ENCODE results near the gene EPM2A. TPM values are rescaled to one million over a fixed set of nuclear protein-coding genes. Genes with fewer than 3 reads are reported as not detected.

Gene EPM2A
- total and polyA plus RNA-seq, 2 donors (not counting 3 experiments of a cell fraction or from before 2014, with no cell fraction given) = 3.1 to 4.8 TPM

DNA sequence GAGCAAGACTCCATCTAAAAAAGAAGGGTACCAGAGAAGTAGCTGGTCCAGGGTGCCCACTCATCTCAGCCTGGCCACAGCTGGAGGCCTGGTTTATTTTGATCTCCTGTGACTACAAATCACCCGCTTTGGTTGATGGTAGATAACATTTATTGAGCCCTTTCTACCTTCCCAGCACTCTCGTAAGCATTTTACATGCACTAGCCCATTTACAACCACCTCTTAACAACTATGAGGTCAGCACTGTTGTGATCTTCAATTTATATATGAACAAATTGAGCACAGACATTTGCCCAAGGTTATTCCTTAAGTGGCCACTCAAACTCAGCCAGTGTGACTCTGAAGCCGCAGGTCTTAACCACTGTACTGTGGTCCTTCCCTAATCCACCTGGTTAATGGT lies 104.7 kb downstream of the EPM2A start:
- dilution Hi-C loops (cut with MboI; ENCODE audit: extremely low pct_ligation_motif_present, low sequenced_read_pairs) = no loop called here
- Histone ChIP-seq H3K4me1 (ENCODE audit: control insufficient read depth, extremely low read depth, insufficient read depth, low read length) (no peaks in the 10 kb centered on the region), H3K79me2 (ENCODE audit: control insufficient read depth, insufficient read depth, low read length) (no peaks in the 10 kb centered on the region), H3K27me3 (ENCODE audit: control insufficient read depth in 2 of 2, insufficient read depth in 2 of 2, low read length in 2 of 2) (no peaks in the 10 kb centered on the region), H3K9ac (replicated peaks; ENCODE audit: extremely low read depth, insufficient read depth, low read length) (no peak overlapping the region), H3K36me3 (ENCODE audit: control insufficient read depth in 2 of 2, extremely low read depth in 1 of 2, insufficient read depth in 2 of 2, low read length in 2 of 2) (no peaks in the 10 kb centered on the region), H3K27ac (ENCODE audit: insufficient read depth, low read depth, low read length) (no peak overlapping the region), H2AFZ (ENCODE audit: low read depth, low read length) (no peak overlapping the region), H3K4me2 (ENCODE audit: insufficient read depth, low read length) (no peak overlapping the region), H3K4me3 (replicated peaks in 1 of 3; ENCODE audit: insufficient read depth in 1 of 3, low read depth in 1 of 3, low read length in 3 of 3) (no peak overlapping the region), H4K20me1 (replicated peaks; ENCODE audit: control insufficient read depth, extremely low read depth, insufficient read depth, low read length) (no peaks in the 10 kb centered on the region), H3K9me3 (replicated peaks; ENCODE audit: control insufficient read depth, insufficient read depth, low read length) (no peaks in the 10 kb centered on the region), H3K9me1 (replicated peaks; ENCODE audit: control insufficient read depth, extremely low read depth, insufficient read depth, low read length) (no peaks in the 10 kb centered on the region)
- ChIA-PET POLR2A (no interaction called here), CTCF (no interaction called here)
- no peak for DNase-seq (ENCODE audit: low read depth, low spot score)
- BruUV-seq (replicated peaks) = no TSS peak
- TF ChIP-seq POLR2AphosphoS5 (IDR thresholded peaks at IDR 0.05; ENCODE audit: insufficient read depth, low read depth, low read length) = no peak
- no peak for TF ChIP-seq JUN (IDR thresholded peaks at IDR 0.05; ENCODE audit: borderline replicate concordance, insufficient read depth, insufficient read length, low read depth)
- no peak for TF ChIP-seq CTCF (IDR thresholded peaks at IDR 0.05; ENCODE audit: extremely low read depth in 1 of 2, insufficient read depth in 1 of 2, low read depth in 1 of 2, low read length in 2 of 2)
- TF ChIP-seq GATA2 (IDR thresholded peaks at IDR 0.05; ENCODE audit: insufficient read depth, insufficient read length, low read depth, low read length) = no peak
- TF ChIP-seq POLR2A (IDR thresholded peaks at IDR 0.05; ENCODE audit: low read depth, low read length) = no peak
- TF ChIP-seq FOS (IDR thresholded peaks at IDR 0.05; ENCODE audit: borderline replicate concordance, insufficient read depth, low read length) = no peak
- no peak for TF ChIP-seq MYC (IDR thresholded peaks at IDR 0.05; ENCODE audit: low read depth, low read length)
- no peak for TF ChIP-seq EZH2 (IDR thresholded peaks at IDR 0.05; ENCODE audit: borderline replicate concordance, low read depth, low read length, severe bottlenecking)
- TF ChIP-seq MAX (IDR thresholded peaks at IDR 0.05; ENCODE audit: insufficient read depth, insufficient read length) = no peak
- no peak for FAIRE-seq
- intact Hi-C loops (cut with micrococcal nuclease) = loop anchor here (5.0 kb wide), 1 partner anchor 1043 kb away; no protein-coding TSS in a partner anchor
